ENCODE data around the gene SLC25A52.
"Not testable (repeated sequence)": the region's sequence is repeated elsewhere in the genome, so short reads cannot be mapped to it uniquely, and the experiment has no call there.

The SLC25A52 gene, protein sequence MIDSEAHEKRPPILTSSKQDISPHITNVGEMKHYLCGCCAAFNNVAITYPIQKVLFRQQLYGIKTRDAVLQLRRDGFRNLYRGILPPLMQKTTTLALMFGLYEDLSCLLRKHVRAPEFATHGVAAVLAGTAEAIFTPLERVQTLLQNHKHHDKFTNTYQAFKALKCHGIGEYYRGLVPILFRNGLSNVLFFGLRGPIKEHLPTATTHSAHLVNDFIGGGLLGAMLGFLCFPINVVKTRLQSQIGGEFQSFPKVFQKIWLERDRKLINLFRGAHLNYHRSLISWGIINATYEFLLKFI

DNA sequence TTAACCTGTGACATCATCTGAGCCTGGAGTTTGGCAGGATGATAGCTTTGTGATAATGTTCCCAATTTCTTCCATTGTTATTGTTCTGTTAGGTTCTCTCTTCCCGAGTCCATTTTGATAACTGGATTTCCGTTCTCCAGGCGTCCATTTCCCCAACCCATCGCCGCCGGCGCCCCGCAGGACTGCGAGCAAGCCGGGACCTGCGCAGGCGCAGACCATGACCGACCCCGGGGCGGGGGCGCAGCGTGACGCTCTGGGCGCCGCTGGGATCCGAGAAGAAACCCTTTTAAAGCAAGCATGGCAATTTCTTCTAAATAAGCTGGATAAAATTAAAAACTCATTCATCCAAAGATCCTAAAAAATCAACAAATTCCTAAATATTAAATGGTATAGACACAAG, at the start of gene SLC25A52:
Gene SLC25A52 (minus strand): TSS at position 186 of the 400 bp plus-strand sequence. CDS start 219 bp downstream, outside the sequence.
- DNase-seq (ENCODE audit: low spot score): no peak

DNA sequence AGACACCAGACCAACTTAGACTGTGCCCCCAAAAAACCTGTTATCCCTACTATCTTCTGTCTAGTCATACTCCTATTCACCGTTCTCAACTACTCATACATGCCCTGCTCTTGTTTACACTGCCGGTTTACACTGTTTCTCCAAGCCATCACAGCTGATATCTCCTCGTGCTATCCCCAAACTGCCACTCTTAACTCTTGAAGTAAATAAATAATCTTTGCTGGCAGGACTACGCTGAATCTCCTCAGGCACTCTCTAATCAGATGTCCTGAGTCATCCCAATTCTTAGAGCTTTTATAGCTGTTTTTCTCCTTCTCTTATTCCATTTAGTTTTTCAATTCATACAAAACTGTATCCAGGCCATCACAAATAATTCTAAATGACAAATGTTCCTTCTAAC, 48.4 kb upstream of the SLC25A52 start:
- not testable (repeated sequence) for DNase-seq (ENCODE audit: low spot score)

DNA sequence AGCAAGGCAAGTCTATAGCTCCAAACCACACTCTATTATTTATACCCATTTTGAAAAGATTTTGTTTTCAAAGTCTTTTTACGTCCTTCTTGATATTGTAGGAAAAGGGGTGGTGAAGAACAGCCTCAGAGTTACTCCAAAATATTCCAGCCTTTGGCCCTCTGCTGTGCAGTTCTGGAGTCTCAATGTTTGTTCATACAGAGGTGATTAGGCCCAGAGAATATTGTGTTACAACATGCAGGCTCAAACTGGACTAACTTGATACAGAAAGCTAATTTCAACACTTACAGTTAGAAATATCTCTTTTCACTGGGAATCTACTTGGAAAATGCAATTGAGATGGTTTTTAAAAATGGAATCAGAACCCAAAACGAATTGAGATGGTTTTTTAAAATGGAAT, 40.4 kb upstream of the SLC25A52 start:
- no peak for DNase-seq (ENCODE audit: low spot score)

DNA sequence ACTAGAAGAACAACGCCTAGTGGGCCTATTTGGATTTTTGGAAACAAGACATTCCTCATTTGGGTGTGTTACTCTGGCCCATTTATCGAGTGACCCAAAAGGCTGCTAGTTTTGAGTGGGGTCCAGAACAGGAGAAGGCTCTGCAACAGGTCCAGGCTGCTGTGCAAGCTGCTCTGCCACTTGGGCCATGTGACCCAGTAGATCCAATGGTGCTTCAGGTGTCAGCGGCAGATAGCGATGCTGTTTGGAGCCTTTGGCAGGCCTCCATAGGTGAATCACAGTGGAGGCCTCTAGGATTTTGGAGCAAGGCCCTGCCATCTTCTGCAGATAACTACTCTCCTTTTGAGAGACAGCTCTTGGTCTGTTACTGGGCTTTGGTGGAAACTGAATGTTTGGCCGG, 38.6 kb upstream of the SLC25A52 start:
- DNase-seq (ENCODE audit: low spot score): not testable (repeated sequence)

DNA sequence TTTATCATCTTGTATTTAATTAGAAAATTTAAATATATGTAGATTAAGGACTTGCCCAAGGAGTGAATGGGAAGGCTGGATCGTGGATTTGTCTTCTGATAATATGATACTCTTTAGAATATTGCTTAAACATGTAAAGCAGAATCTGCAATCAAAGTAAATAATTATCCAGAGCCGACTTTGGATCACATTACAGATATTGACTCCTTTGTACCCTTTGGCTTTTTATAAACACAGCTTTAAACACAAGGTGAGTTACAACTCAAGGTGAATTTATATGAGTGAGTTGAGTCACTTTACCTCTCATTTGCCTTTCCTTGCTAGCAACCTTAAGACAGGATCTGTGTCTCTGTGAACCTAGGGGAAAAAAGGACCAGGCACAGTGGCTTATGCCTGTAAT, 37.7 kb upstream of the SLC25A52 start:
- DNase-seq (ENCODE audit: low spot score): no peak

DNA sequence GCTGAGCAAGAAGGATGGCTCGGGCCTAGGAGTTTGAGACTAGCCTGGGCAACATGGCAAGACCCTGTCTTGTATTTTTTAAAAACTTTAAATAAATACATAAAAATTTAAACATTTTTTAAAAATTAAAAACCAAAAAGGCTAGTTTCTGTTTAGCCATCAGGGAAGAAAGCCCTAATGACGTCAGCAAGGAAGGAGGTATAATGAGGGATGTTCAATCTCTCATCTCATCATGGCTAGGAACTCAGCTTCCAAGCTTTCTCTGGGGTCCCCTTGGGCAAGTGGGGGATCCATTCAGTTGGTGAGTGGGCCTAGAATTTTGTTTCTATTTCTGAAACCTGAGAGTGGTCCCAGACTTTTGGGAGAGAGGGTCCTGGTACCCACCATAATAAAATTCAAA, 35.1 kb upstream of the SLC25A52 start:
- DNase-seq (ENCODE audit: low spot score): no peak

DNA sequence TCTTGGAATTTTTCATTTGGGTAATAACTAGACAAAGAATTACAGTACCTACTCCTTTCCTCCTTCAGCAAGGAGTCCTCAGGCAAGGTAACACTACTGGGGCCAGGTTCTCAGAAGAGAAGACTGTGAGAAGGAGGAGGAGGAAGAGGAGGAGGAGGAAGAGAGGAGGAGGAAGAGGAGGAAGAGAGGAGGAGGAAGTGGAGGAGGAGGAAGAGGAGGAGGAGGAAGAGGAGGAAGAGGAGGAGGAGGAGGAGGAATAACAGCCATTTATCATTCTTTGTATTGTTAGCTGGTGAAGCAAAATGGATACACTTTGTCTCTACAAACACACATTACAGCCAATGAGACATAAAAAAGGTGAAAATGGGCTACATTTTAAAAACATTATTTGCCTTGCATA, 32.9 kb upstream of the SLC25A52 start:
- DNase-seq (ENCODE audit: low spot score): no peak

DNA sequence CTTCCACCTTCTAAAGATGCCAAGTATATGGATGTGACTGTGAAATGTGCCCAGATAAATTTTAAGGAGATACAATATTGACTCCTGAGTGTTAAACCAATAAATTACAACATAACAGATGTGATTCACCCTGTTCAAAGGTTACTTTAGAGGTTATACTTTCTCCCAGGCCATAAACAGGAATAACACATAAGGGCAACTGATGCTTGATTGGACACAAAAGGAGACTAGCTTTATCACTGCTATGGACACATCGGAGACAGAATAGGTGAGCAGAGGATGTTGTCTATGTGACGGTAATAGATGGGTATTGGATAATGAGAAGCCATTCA, 31.9 kb upstream of the SLC25A52 start:
- DNase-seq (ENCODE audit: low spot score): no peak

DNA sequence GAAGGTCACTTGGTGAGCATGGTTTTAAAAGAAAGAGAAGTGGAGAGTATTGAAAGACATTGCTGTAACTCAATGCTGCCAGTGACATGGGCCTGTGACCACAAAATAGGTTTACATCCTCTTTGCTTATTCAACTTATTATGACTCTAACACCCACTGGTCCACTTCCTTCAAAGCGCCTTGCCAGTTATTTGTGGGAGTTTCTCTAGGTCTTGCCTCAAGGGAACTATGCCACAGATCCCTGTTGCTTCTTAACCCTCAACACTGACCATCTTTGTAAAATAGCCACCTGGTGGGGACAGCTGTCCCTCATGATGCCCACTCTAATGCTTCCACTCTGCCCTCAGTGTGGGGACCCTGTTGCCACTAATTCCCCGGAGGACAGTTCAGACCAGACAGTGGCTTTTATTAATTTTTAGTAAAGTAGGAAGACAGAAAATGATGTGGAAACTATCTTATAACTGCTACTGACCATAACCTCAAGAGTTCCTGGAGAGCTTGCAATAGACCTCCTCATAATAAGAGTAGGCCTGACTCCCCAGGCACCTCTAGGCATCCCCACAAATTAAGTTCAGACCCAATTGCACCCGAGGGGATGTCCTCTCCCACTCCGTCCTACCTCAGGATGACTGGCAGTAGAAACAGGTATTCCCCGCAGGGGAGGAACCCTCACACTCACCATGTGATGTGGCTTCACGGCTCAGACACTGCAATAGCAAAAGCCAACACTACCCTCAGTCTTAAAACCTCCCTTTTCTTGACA, 31.3 kb upstream of the SLC25A52 start:
- DNase-seq (ENCODE audit: low spot score): no peak

DNA sequence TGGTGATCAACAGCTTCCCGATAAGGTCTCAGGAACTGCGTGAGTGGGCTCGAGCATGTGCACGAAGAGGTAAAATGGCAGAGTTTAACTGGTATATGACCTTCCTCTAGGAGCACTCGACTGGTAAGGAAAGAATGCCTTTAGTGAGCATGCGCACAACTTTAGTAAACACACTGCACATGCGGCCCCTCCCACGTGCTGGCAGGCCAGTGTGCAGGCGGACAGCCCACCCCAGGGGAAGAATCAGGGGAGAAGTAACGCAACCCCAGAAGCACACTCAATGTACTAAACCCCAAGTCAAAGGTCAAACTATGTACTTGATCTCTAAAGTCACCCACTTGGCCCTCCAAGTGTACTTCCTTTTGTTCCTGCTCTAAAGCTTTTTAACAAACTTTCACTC, 28.7 kb upstream of the SLC25A52 start:
- DNase-seq (ENCODE audit: low spot score): no peak

DNA sequence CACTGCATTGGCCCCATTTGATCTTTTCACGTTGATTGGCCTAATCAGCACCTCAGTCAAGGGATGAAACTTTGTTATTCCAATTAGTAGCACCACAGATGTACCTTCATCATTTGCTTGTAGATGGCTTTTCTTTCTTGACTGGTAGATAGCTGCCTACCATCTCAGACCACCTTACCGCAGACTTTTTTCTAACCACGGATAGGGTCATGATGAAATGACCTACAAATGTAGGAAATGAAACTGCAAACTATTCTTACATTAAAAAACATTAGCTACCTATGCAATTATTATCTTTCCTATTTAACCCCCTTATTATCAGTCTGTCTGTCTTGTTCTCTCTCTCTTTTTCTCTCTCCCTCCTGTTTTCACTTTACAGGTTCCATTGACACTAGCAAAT, 22.4 kb upstream of the SLC25A52 start:
- DNase-seq (ENCODE audit: low spot score): no peak

DNA sequence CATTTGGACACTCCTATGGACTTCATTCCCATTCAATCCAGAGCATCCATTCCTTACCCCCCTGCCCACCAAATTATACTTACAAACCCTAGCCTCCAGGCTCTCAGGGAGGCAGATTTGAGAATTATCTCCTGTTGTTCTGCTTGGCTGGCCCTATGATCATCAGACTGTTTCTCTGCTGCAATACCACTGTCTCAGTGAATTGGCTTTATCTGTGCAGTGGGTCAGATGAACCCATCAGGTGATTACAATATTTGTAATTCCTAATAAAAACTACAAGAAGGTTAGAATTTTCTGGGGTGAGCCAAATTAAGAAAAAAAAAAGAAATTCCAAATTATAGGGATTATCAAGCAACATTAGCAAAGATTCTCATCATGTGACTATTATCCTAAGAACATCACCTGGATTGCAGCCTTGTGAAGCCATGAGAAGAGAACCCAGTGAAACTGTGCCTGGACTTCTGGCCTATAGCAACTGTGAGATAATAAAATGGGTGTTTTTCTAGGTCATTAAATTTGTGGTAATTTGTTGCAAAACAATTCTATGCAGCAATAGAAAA, 17.8 kb upstream of the SLC25A52 start:
- no peak for DNase-seq (ENCODE audit: low spot score)

DNA sequence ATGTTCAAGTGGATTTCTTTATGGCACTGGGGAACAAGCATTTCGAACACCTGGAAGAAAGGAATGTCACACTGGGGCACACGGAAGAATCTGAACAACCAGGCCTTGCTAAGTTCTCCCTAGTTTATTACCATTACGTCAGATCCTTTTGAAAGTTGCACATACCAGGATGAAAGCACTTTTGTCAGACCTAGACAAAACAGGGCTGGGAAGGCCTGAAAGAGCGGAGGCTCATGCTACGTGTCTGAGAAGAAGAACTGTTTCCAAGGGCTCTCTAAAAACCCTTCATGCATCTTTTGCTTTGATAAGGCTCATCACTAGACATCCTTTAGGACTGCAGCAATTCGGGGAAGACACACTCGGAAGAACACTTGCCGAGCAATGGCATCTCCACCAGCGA, 15.4 kb upstream of the SLC25A52 start:
- no peak for DNase-seq (ENCODE audit: low spot score)

DNA sequence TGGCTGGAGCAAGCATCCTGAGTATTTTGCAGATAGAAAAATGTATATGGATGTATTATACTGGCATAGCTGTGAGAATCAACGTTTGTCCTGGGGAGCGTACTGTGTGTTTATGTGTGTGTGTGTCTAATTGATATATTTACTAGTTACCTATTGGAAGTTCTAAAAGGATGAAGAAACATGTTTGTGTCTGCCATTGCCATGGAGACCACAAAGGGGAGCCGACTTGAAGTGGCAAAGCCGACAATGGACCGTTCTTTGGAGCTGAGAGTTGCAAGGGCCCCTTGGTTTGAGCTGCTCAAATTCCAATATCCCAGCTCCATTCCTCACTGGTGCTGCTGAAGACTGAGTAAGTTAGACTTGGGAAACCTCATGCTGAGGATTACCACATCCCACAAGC, 14.3 kb upstream of the SLC25A52 start:
- DNase-seq (ENCODE audit: low spot score): no peak

DNA sequence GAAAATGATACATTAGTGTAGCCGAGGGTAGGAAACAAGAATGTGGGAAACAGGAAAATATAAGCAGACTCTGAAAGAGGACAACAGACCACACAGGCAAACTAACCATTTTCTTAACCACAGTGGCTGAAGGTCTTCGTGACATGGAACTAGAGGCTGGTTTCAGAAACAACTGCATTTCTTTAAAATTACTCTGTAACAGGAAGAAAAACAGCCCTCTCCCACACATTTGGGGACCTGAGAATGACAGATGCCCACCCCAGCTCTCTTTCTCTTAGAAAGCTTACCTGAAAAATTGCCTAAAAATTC, 13.8 kb upstream of the SLC25A52 start:
- DNase-seq (ENCODE audit: low spot score): no peak

DNA sequence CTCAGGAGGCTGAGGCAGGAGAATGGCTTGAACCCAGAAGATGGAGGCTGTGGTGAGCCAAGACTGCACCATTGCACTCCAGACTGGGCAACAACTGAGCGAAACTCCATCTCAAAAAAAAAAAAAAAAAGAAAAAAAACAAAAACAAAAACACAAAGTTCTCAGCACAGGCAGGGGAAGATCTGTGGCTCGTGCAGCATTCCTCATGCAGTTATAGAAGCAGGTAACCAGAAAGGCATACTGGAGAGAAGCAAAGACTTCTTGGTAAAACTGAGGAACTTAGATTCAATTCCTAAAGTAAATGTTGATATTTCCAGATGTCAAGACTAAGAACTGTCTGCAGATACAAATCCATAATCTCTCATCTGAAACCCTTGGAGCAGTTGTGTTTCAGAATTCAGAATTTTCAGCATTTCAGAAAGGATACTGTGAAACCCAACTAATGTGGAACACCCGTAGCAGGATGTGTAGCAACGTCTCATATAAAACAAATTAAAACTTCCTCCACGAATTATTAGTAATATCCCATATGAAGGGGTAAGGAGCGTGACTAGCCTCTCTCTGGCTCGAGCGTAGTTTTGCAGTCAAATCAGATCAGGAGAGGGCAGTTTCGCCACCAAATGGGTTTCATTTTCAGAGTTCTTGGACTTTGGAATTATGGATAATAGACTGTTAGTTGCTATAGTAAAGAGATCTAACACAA, 13.2 kb upstream of the SLC25A52 start:
- no peak for DNase-seq (ENCODE audit: low spot score)

DNA sequence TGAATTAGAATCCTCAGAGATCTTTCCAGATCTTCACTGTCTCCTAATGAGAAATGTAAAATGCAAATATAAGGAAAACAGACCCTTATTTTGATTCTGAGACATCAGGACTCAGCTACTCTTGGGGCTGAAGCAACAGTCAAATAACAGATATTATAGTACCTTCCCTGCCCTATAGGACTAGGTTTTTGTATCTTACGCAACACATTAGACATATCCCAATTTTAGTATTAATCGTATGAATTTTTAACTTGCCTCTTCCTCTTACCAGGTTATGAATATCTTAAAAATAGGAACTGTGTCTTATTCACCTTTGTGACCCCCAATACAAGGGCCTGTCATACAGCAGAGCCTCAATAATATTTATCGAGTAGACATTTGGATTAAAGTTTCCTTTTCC, 12.0 kb upstream of the SLC25A52 start:
- no peak for DNase-seq (ENCODE audit: low spot score)

DNA sequence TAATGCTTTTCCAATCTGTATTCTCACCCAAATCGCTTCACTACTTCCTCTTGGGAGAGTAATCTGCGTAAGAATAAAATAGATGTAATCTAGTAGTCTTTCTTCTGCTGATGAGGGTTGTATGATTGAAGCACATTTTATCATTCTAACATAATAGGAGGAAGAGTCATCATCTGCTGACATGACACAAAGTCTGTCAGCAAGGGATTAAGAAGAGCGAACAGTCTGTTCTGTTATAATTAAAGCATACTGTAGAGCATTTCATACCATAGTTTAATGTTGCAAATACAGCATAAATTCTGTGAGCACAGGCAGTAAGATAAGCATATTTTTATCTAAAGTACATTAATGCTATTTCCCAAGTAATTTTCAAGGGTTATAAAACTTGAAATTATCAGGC, 10.4 kb downstream of the SLC25A52 start:
- DNase-seq (ENCODE audit: low spot score): no peak

DNA sequence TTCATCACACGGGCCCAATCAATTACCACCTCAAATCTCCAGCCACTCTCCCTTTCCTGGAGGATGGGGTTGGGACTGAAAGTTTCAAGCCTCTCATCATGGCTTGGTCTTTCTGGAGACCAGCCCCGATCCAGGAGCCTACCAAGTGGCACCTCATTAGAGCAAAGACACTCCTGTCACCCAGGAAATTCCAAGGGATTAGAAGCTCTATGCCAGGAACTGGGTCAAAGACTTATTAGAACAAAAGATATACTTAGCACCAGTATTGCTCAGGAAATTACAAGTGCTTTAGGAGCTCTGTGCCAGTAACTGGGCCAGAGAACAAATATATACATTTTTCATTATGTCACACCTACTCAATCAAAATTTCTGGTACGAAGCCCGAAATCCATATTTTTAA, 14.3 kb downstream of the SLC25A52 start:
- no peak for DNase-seq (ENCODE audit: low spot score)

DNA sequence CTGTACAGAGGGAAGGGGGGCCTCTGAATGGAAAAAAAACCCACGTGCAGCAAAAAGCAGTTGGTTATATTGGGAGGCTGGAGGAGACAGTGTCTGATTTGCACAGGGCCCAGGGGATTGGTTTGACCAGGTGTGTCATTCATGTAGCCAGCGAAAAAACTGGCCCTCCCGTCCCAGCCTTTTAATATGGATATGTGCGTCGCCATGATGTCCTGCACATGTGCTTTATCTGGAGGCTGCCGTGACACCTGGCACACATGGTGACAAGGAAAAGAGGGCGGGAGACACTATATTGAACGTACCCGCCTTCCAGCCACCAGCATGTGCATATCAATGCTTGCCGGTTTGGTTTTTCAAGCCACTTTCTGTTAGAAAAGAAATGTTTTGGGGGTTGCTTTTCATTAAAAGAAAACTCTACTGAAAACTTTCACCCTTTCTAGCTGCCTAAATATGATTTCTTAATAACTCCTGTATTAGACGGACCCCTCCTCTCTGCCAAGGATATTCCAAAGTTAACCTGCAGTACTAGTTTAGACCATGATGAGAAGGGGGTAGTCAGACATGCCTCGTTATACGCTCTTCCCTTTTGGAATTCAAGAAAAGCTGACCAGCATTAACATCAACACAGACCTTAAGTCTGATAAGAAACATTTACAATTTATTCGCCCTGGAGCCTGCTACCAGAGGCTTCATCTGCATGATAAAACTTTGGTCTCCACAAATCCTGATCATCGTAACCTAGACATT, 16.2 kb downstream of the SLC25A52 start:
- DNase-seq (ENCODE audit: low spot score): no peak

DNA sequence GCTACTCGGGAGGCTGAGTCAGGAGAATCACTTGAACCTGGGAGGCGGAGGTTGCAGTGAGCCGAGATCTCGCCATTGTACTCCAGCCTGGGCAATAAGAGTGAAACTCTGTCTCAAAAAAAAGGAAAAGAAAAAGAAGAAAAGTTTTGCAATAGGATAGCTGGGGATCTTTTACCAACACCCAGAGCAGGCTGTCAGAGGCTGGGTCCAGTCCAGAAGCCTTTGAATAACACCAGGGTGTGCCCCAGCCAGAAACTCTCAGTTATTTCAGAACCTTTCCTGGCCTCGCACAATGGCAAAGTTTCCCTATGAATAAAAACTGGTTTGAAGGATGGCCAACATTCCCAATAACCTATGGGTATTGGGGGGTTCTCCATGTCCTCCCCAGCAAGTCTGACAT, 17.1 kb downstream of the SLC25A52 start:
- DNase-seq (ENCODE audit: low spot score): not testable (repeated sequence)

DNA sequence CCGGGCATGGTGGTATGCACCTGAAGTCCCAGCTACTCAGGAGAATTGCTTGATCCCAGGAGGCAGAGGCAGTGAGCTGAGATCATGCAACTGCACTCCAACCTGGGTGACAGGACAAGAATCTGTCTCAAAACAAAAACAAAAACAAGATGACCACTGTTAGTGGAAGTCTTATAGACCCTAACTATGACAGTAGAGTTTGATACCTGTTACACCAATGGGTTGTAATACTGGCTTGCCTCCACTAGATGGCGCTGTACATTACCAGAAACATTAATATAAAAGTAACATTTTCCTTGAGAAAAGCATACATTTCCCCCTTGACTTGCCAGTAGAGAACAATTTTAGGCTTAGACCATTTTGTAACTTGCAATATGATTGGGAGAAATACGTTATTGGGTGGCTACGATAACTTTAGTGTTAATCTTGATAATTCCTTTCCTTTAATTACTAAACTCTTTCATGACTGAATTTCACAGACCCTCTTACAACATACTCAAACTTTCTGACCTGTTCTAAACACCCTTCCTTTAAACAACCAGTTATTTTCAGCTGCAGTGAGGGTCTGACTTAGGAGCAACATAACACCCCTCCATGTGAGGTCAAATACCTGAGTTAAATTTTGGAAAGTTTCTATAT, 19.5 kb downstream of the SLC25A52 start:
- DNase-seq (ENCODE audit: low spot score): peak; percentile 18
